Ishikawa (cell line): ENCODE measurements around the gene KCNN3.

Source experiments
- CEBPB ChIP-seq: IDR thresholded peaks from 2 replicates; pipeline ENCODE4 v1.6.1; 2012
- CREB1 ChIP-seq: IDR thresholded peaks from 2 replicates; pipeline ENCODE4 v1.6.1; 2012; ENCODE audit warnings: low read depth
- EGR1 ChIP-seq: IDR thresholded peaks from 2 replicates; pipeline ENCODE4 v1.6.1; 2012
- EP300 ChIP-seq: IDR thresholded peaks from 2 replicates; pipeline ENCODE4 v1.6.1; 2012; ENCODE audit warnings: borderline replicate concordance
- FOXM1 ChIP-seq: IDR thresholded peaks from 2 replicates; pipeline ENCODE4 v1.6.1; 2012; ENCODE audit warnings: low read depth, borderline replicate concordance
- MAX ChIP-seq: IDR thresholded peaks from 2 replicates; pipeline ENCODE4 v1.6.1; 2012
- NFIC ChIP-seq: IDR thresholded peaks from 2 replicates; pipeline ENCODE4 v1.6.1; 2012
- RAD21 ChIP-seq: IDR thresholded peaks from 2 replicates; pipeline ENCODE4 v1.6.1; 2012; ENCODE audit warnings: low read depth
- REST ChIP-seq: IDR thresholded peaks from 2 replicates; pipeline ENCODE4 v1.6.1; 2012; ENCODE audit warnings: low read depth, mild to moderate bottlenecking
- TAF1 ChIP-seq: IDR thresholded peaks from 2 replicates; pipeline ENCODE4 v1.6.1; 2012; ENCODE audit warnings: low read depth, mild to moderate bottlenecking
- TCF12 ChIP-seq: IDR thresholded peaks from 2 replicates; pipeline ENCODE4 v1.6.1; 2012; ENCODE audit warnings: low read depth
- TEAD4 ChIP-seq: IDR thresholded peaks from 2 replicates; pipeline ENCODE4 v1.6.1; 2012
- USF1 ChIP-seq: IDR thresholded peaks from 2 replicates; pipeline ENCODE4 v1.6.1; 2012
- YY1 ChIP-seq: IDR thresholded peaks from 2 replicates; pipeline ENCODE4 v1.6.1; 2012; ENCODE audit warnings: low read depth
- ZBTB7A ChIP-seq: IDR thresholded peaks from 2 replicates; pipeline ENCODE4 v1.6.1; 2012; ENCODE audit warnings: low read depth

The KCNN3 gene

GRCh38 chr1:154764181-154764580 lies 105.9 kb downstream of the KCNN3 start:
- no peak for TF ChIP-seq CEBPB
- no peak for TF ChIP-seq ZBTB7A
- TF ChIP-seq EP300, result no peak
- TF ChIP-seq CREB1, result no peak
- TF ChIP-seq FOXM1, result no peak
- no peak for TF ChIP-seq YY1
- no peak for TF ChIP-seq TAF1
- no peak for TF ChIP-seq NFIC

- TF ChIP-seq YY1 (no peak), RAD21 (peak; percentile 54; the same call in 1 of the 2 replicates)
Observed at GRCh38 chr1:154760469-154760933, 109.6 kb downstream of the KCNN3 start.

GRCh38 chr1:154759793-154760192 lies 110.3 kb downstream of the KCNN3 start:
- no peak for TF ChIP-seq YY1
- no peak for TF ChIP-seq USF1
- TF ChIP-seq REST, result no peak
- TF ChIP-seq TAF1, result no peak
- TF ChIP-seq CEBPB, result no peak
- no peak for TF ChIP-seq EP300
- TF ChIP-seq CREB1, result no peak
- no peak for TF ChIP-seq NFIC
- TF ChIP-seq FOXM1, result no peak
- TF ChIP-seq ZBTB7A, result no peak
- no peak for TF ChIP-seq TCF12
- TF ChIP-seq EGR1, result no peak
- TF ChIP-seq RAD21, result no peak
- TF ChIP-seq TEAD4, result no peak
- TF ChIP-seq MAX, result no peak

GRCh38 chr1:154759196-154759595 lies 110.9 kb downstream of the KCNN3 start:
- no peak for TF ChIP-seq RAD21
- no peak for TF ChIP-seq CREB1
- no peak for TF ChIP-seq FOXM1
- TF ChIP-seq ZBTB7A, result no peak
- no peak for TF ChIP-seq MAX
- no peak for TF ChIP-seq USF1
- TF ChIP-seq EP300, result no peak
- no peak for TF ChIP-seq REST
- no peak for TF ChIP-seq TEAD4
- no peak for TF ChIP-seq EGR1
- no peak for TF ChIP-seq TCF12
- no peak for TF ChIP-seq CEBPB
- no peak for TF ChIP-seq YY1

GRCh38 chr1:154758346-154758745 lies 111.7 kb downstream of the KCNN3 start:
- TF ChIP-seq ZBTB7A (no peak), REST (no peak)
